PC-3 (cell line): ENCODE measurements around the gene CRYGD. TPM values are rescaled to one million over a fixed set of nuclear protein-coding genes. Genes with fewer than 3 reads are reported as not detected.

Source experiments
- ATAC-seq: fragments of 200-7000 bp; cut with Tn5 transposase; 2 replicates; pipeline ENCODE4 v1.9.1; 2020; ENCODE audit warnings: mild to moderate bottlenecking, moderate library complexity
- BruUV-seq: library from RNA; stranded (reverse); fragments of 400-500 nt; replicated peaks from 2 replicates; lab custom pipeline; 2021; lab: Mats Ljungman, UMichigan
- CTCF ChIA-PET: fragments of 300-600 bp; sonication (Branson Sonifier 250); formaldehyde crosslinking; loops from one replicate; lab custom pipeline; 2022; ENCODE audit warnings: antibody characterized with exemption; lab: Charles Lee
- POLR2A ChIA-PET: fragments of 300-600 bp; sonication (Branson Sonifier 250); formaldehyde crosslinking; loops from one replicate; lab custom pipeline; 2022; ENCODE audit warnings: antibody characterized with exemption; ENCODE audit not compliant: unreplicated experiment; lab: Charles Lee
- DNase-seq: peaks from one replicate; pipeline ENCODE4 v3.0.0-alpha.2; 2015
- H2AFZ ChIP-seq: fragments of 300-600 bp; sonication (generic); 2 replicates; pipeline ENCODE4 v1.6.0; 2016; ENCODE audit warnings: antibody characterized with exemption, low read length
- H3F3A ChIP-seq: fragments of 300-600 bp; sonication (generic); one replicate; pipeline ENCODE4 v1.6.0; 2017; ENCODE audit warnings: antibody characterized with exemption, low read length, control low read depth, mild to moderate bottlenecking; ENCODE audit not compliant: unreplicated experiment
- H3K27ac ChIP-seq: fragments of 300-600 bp; sonication (generic); 2 replicates; pipeline ENCODE4 v1.5.1; 2016; ENCODE audit warnings: mild to moderate bottlenecking, low read length
- H3K27me3 ChIP-seq: fragments of 300-600 bp; sonication (generic); 2 replicates; pipeline ENCODE4 v1.6.1; 2016; ENCODE audit warnings: low read length, mixed read lengths
- H3K36me3 ChIP-seq: fragments of 300-600 bp; sonication (generic); 2 replicates; pipeline ENCODE4 v1.6.1; 2016; ENCODE audit warnings: low read depth, mixed run types, low read length, mixed read lengths
- H3K4me1 ChIP-seq: fragments of 300-600 bp; sonication (generic); 2 replicates; pipeline ENCODE4 v1.5.1; 2016; ENCODE audit warnings: low read length; ENCODE audit not compliant: insufficient read depth
- H3K4me2 ChIP-seq: fragments of 300-600 bp; sonication (generic); 2 replicates; pipeline ENCODE4 v1.6.0; 2016; ENCODE audit warnings: low read length
- H3K4me3 ChIP-seq: fragments of 300-600 bp; sonication (generic); 2 replicates; pipeline ENCODE4 v1.5.1; 2016; ENCODE audit warnings: mild to moderate bottlenecking, low read length, mixed read lengths
- H3K79me2 ChIP-seq: fragments of 300-600 bp; sonication (generic); 2 replicates; pipeline ENCODE4 v1.6.1; 2017; ENCODE audit warnings: low read length, mixed read lengths
- H3K9ac ChIP-seq: fragments of 300-600 bp; sonication (generic); 2 replicates; pipeline ENCODE4 v1.6.0; 2016; ENCODE audit warnings: mild to moderate bottlenecking, low read length
- H3K9me2 ChIP-seq: fragments of 300-600 bp; sonication (generic); replicated peaks from 2 replicates; pipeline ENCODE4 v1.6.1; 2016; ENCODE audit warnings: mixed run types, low read length, mixed read lengths
- H3K9me3 ChIP-seq: fragments of 300-600 bp; sonication (generic); 2 replicates; pipeline ENCODE4 v1.6.1; 2016; ENCODE audit warnings: low read length, mixed read lengths
- H4K20me1 ChIP-seq: fragments of 300-600 bp; sonication (generic); 2 replicates; pipeline ENCODE4 v1.6.1; 2016; ENCODE audit warnings: low read length, mixed read lengths
- CTCF ChIP-seq: fragments of 300-600 bp; sonication (generic); conservative IDR thresholded peaks from 2 replicates; pipeline ENCODE4 v1.5.1; 2017; ENCODE audit warnings: antibody characterized with exemption, low read depth, mild to moderate bottlenecking, low read length
- EZH2 ChIP-seq: fragments of 300-600 bp; sonication (generic); IDR thresholded peaks from one replicate; pipeline ENCODE4 v1.6.1; 2017; ENCODE audit warnings: antibody characterized with exemption, mild to moderate bottlenecking, low read length; ENCODE audit not compliant: unreplicated experiment
- EZH2phosphoT487 ChIP-seq: fragments of 300-600 bp; sonication (generic); IDR thresholded peaks from 2 replicates; pipeline ENCODE4 v1.6.1; 2018; ENCODE audit warnings: mild to moderate bottlenecking, antibody characterized with exemption, low read length, borderline replicate concordance
- intact Hi-C: fragments of 100-400 bp; cut with micrococcal nuclease; formaldehyde crosslinking; loops from 2 replicates; pipeline ENCODE4 v1.9.0; 2023
- total RNA-seq: library from RNA; depleted of rRNA; stranded (reverse); fragments of >200 nt; gene quantifications from 2 replicates; pipeline ENCODE4 v1.2.3, GENCODE V29; 2014

CRYGD gene
- total RNA-seq, 1 experiment from 2014 or later: not detected

- Histone ChIP-seq H3F3A (no peaks in the 10 kb centered on the region), H4K20me1 (no peaks in the 10 kb centered on the region), H2AFZ (peak within 1 kb of the TSS; percentile 60), H3K36me3 (no peaks in the 10 kb centered on the region), H3K4me2 (peak within 1 kb of the TSS; percentile 33), H3K27ac (no peak within 1 kb of the TSS), H3K79me2 (no peaks in the 10 kb centered on the region), H3K9me3 (no peaks in the 10 kb centered on the region), H3K9me2 (no peaks in the 10 kb centered on the region), H3K4me3 (no peak within 1 kb of the TSS), H3K9ac (no peak within 1 kb of the TSS), H3K27me3 (no peaks in the 10 kb centered on the region), H3K4me1 (peaks cover 31% of the 10 kb centered on the region)
- BruUV-seq: no TSS peak
- ChIA-PET POLR2A (no interaction called here), CTCF (interaction anchor here (0.6 kb wide), 1 partner anchor 11 kb away, joined by 3 read pairs; no protein-coding TSS in a partner anchor)
- DNase-seq (peak; percentile 77), ATAC-seq (peak; percentile 76)
- intact Hi-C loops: no loop called here
- no peak for TF ChIP-seq EZH2phosphoT487
- no peak for TF ChIP-seq CTCF
- no peak for TF ChIP-seq EZH2
These were observed 5.7 kb upstream of the CRYGD start, which contains the start of gene CRYGC for GRCh38 chr2:208129744-208130711. TSS of gene CRYGC (minus strand) at chr2:208129828. CDS start at chr2:208129792, 36 bp downstream.

- Histone ChIP-seq H3K27ac (no peak overlapping the region), H4K20me1 (no peaks in the 10 kb centered on the region), H3K9ac (no peak overlapping the region), H3K79me2 (no peaks in the 10 kb centered on the region), H3K4me1 (peaks cover 25% of the 10 kb centered on the region), H3K27me3 (no peaks in the 10 kb centered on the region), H3K4me2 (no peak overlapping the region), H2AFZ (no peak overlapping the region), H3K9me2 (no peaks in the 10 kb centered on the region), H3K4me3 (no peak overlapping the region), H3F3A (no peaks in the 10 kb centered on the region), H3K9me3 (no peaks in the 10 kb centered on the region), H3K36me3 (no peaks in the 10 kb centered on the region)
- ChIA-PET POLR2A (no interaction called here), CTCF (no interaction called here)
- no peak for DNase-seq
- no TSS peak for BruUV-seq
- TF ChIP-seq EZH2phosphoT487 (no peak), EZH2 (no peak)
- intact Hi-C loops: no loop called here
- no peak for ATAC-seq
These were observed 3.8 kb upstream of the CRYGD start for GRCh38 chr2:208128136-208128535.

- no peak for ATAC-seq
- Histone ChIP-seq H3K79me2 (no peaks in the 10 kb centered on the region), H3F3A (no peaks in the 10 kb centered on the region), H3K4me2 (no peak overlapping the region), H3K27me3 (no peaks in the 10 kb centered on the region), H3K36me3 (no peaks in the 10 kb centered on the region), H3K9ac (no peak overlapping the region), H3K4me3 (no peak overlapping the region), H3K4me1 (peaks cover 22% of the 10 kb centered on the region), H2AFZ (no peak overlapping the region), H3K9me2 (no peaks in the 10 kb centered on the region), H3K9me3 (no peaks in the 10 kb centered on the region), H4K20me1 (no peaks in the 10 kb centered on the region), H3K27ac (no peak overlapping the region)
- intact Hi-C loops: no loop called here
- TF ChIP-seq EZH2phosphoT487: no peak
- TF ChIP-seq CTCF: no peak
- no peak for TF ChIP-seq EZH2
- BruUV-seq: no TSS peak
- DNase-seq: no peak
- CTCF ChIA-PET: no interaction called here
- POLR2A ChIA-PET: no interaction called here
These were observed 2.8 kb upstream of the CRYGD start for GRCh38 chr2:208127090-208127489.
